HEK293 (cell line): ENCODE data around the gene GABRB2.
A peak's percentile ranks its signal among the peaks of the same experiment; 100 is the strongest.

Experiments
- CTCF ChIA-PET: fragments of 350-600 bp; formaldehyde crosslinking; extraction: SDS; loops from one replicate; lab custom pipeline; 2021; ENCODE audit warnings: antibody characterized with exemption; lab: Yijun Ruan, JAX
- POLR2A ChIA-PET: fragments of 300-600 bp; formaldehyde crosslinking; extraction: SDS; loops from one replicate; lab custom pipeline; 2020; ENCODE audit warnings: antibody characterized with exemption, inconsistent platforms; lab: Yijun Ruan, JAX
- H3K27ac ChIP-seq: fragments of 200-500 bp; sonication (Bioruptor generic); 2 replicates; pipeline ENCODE4 v1.5.1; 2014; ENCODE audit warnings: low read depth, low read length, control low read depth, inconsistent platforms; ENCODE audit errors: extremely low read depth
- H3K36me3 ChIP-seq, 2 experiments: fragments of 200-500 bp in 1 of 2; sonication (Bioruptor generic) in 1 of 2; 1 replicate in 1 of 2; 2 replicates in 1 of 2; pipeline ENCODE4 v1.5.1; 2014 to 2017; ENCODE audit warnings: inconsistent platforms in 2 of 2, low read length in 2 of 2; ENCODE audit not compliant: control insufficient read depth in 2 of 2, insufficient read depth in 1 of 2
- H3K4me1 ChIP-seq: fragments of 200-500 bp; sonication (Bioruptor generic); 2 replicates; pipeline ENCODE4 v1.5.1; 2014; ENCODE audit warnings: mild to moderate bottlenecking, low read length, inconsistent platforms; ENCODE audit not compliant: control insufficient read depth, insufficient read depth
- H3K4me3 ChIP-seq: 2 replicates; pipeline ENCODE4 v1.5.1; 2011; ENCODE audit warnings: low read depth, mild to moderate bottlenecking, control low read depth, low read length, moderate library complexity
- H3K9me3 ChIP-seq: fragments of 200-500 bp; sonication (Bioruptor generic); 2 replicates; pipeline ENCODE4 v1.5.1; 2014; ENCODE audit warnings: low read depth, low read length, inconsistent platforms; ENCODE audit not compliant: control insufficient read depth, insufficient read depth
- BCL11B ChIP-seq: fragments of 450-650 bp; formaldehyde crosslinking; IDR thresholded peaks from 2 replicates; pipeline ENCODE4 v1.5.1; 2016; ENCODE audit warnings: low read depth, missing biosample characterization, missing genetic modification characterization
- EGR2 ChIP-seq: fragments of 450-650 bp; formaldehyde crosslinking; IDR thresholded peaks from 2 replicates; pipeline ENCODE4 v1.5.1; 2016; ENCODE audit warnings: low read depth, missing biosample characterization, missing genetic modification characterization
- GLIS1 ChIP-seq: fragments of 450-650 bp; formaldehyde crosslinking; IDR thresholded peaks from 2 replicates; pipeline ENCODE4 v1.5.1; 2016; ENCODE audit warnings: missing biosample characterization, missing genetic modification characterization
- PRDM1 ChIP-seq: fragments of 450-650 bp; formaldehyde crosslinking; IDR thresholded peaks from 2 replicates; pipeline ENCODE4; 2016; ENCODE audit warnings: missing biosample characterization, missing genetic modification characterization
- SALL2 ChIP-seq: fragments of 450-650 bp; formaldehyde crosslinking; IDR thresholded peaks from 2 replicates; pipeline ENCODE4 v1.5.0; 2017; ENCODE audit warnings: missing biosample characterization, mild to moderate bottlenecking, missing genetic modification characterization, borderline replicate concordance
- SCRT1 ChIP-seq: fragments of 450-650 bp; formaldehyde crosslinking; IDR thresholded peaks from 2 replicates; pipeline ENCODE4 v1.5.1; 2016; ENCODE audit warnings: missing biosample characterization, missing genetic modification characterization, borderline replicate concordance
- TCF7L2 ChIP-seq: IDR thresholded peaks from 2 replicates; pipeline ENCODE4 v1.6.1; 2011; ENCODE audit warnings: low read depth, mild to moderate bottlenecking, inconsistent platforms, low read length, moderate library complexity, borderline replicate concordance
- WT1 ChIP-seq: fragments of 450-650 bp; formaldehyde crosslinking; IDR thresholded peaks from 2 replicates; pipeline ENCODE4 v1.5.1; 2016; ENCODE audit warnings: missing biosample characterization, missing genetic modification characterization
- YY2 ChIP-seq: fragments of 450-650 bp; formaldehyde crosslinking; IDR thresholded peaks from 2 replicates; pipeline ENCODE4 v1.5.1; 2016; ENCODE audit warnings: missing biosample characterization, missing genetic modification characterization
- ZNF121 ChIP-seq: fragments of 450-650 bp; formaldehyde crosslinking; IDR thresholded peaks from 2 replicates; pipeline ENCODE4 v1.5.1; 2016; ENCODE audit warnings: missing biosample characterization, missing genetic modification characterization
- ZNF138 ChIP-seq: fragments of 450-650 bp; formaldehyde crosslinking; IDR thresholded peaks from 2 replicates; pipeline ENCODE4 v1.5.1; 2016; ENCODE audit warnings: missing biosample characterization, missing genetic modification characterization, borderline replicate concordance
- ZNF146 ChIP-seq: fragments of 450-650 bp; formaldehyde crosslinking; IDR thresholded peaks from 2 replicates; pipeline ENCODE4 v1.5.1; 2016; ENCODE audit warnings: missing biosample characterization, missing genetic modification characterization
- ZNF211 ChIP-seq: fragments of 450-650 bp; formaldehyde crosslinking; IDR thresholded peaks from 2 replicates; pipeline ENCODE4 v1.5.1; 2016; ENCODE audit warnings: low read depth, missing biosample characterization, missing genetic modification characterization
- ZNF221 ChIP-seq: fragments of 450-650 bp; formaldehyde crosslinking; IDR thresholded peaks from 2 replicates; pipeline ENCODE4 v1.5.1; 2017; ENCODE audit warnings: missing biosample characterization, missing genetic modification characterization, borderline replicate concordance
- ZNF239 ChIP-seq: fragments of 450-650 bp; formaldehyde crosslinking; IDR thresholded peaks from 2 replicates; pipeline ENCODE4 v1.5.1; 2016; ENCODE audit warnings: missing biosample characterization, missing genetic modification characterization
- ZNF26 ChIP-seq: fragments of 450-650 bp; formaldehyde crosslinking; IDR thresholded peaks from 2 replicates; pipeline ENCODE4 v1.5.1; 2016; ENCODE audit warnings: missing biosample characterization, missing genetic modification characterization
- ZNF280D ChIP-seq: fragments of 450-650 bp; formaldehyde crosslinking; IDR thresholded peaks from 2 replicates; pipeline ENCODE4 v1.5.1; 2016; ENCODE audit warnings: missing biosample characterization, missing genetic modification characterization
- ZNF366 ChIP-seq: fragments of 450-650 bp; formaldehyde crosslinking; conservative IDR thresholded peaks from 2 replicates; pipeline ENCODE4 v1.5.1; 2016; ENCODE audit warnings: missing biosample characterization, missing genetic modification characterization
- ZNF398 ChIP-seq: fragments of 450-650 bp; formaldehyde crosslinking; IDR thresholded peaks from 2 replicates; pipeline ENCODE4 v1.5.1; 2017; ENCODE audit warnings: missing biosample characterization, missing genetic modification characterization
- ZNF521 ChIP-seq: fragments of 450-650 bp; formaldehyde crosslinking; IDR thresholded peaks from 2 replicates; pipeline ENCODE4 v1.5.1; 2017; ENCODE audit warnings: missing biosample characterization, mild to moderate bottlenecking, missing genetic modification characterization
- ZNF558 ChIP-seq: fragments of 450-650 bp; formaldehyde crosslinking; IDR thresholded peaks from 2 replicates; pipeline ENCODE4 v1.5.1; 2016; ENCODE audit warnings: missing biosample characterization, missing genetic modification characterization
- ZNF704 ChIP-seq: fragments of 450-650 bp; formaldehyde crosslinking; IDR thresholded peaks from 2 replicates; pipeline ENCODE4 v1.5.1; 2016; ENCODE audit warnings: missing biosample characterization, missing genetic modification characterization
- ZNF776 ChIP-seq: fragments of 450-650 bp; formaldehyde crosslinking; IDR thresholded peaks from 2 replicates; pipeline ENCODE4 v1.5.0; 2017; ENCODE audit warnings: missing biosample characterization, missing genetic modification characterization, borderline replicate concordance
- ZSCAN30 ChIP-seq: fragments of 450-650 bp; IDR thresholded peaks from 2 replicates; pipeline ENCODE4 v1.5.1; 2018; ENCODE audit warnings: missing biosample characterization, mild to moderate bottlenecking, missing genetic modification characterization, moderate library complexity

The GABRB2 gene

DNA sequence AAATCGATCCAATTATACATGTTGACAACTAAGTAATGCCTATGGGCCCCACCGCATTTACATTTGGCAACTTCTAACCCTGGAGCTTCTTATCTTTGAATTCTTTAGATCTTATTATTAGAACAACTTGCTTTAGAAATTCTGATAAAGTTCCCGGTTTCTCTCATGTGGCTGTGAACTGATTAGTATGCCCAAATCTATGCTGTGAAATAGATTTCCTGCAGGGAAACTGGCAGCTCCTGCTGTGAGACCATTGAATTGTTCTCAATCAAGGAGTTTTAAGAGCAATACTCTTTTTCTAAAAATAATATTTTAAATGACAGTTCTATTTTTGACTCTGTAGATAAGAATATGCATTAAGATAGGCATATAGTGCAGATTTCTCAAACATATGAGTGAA is 177.5 kb downstream of the GABRB2 start:
- no peaks in the 10 kb centered on the region for H3K9me3 ChIP-seq
- H3K36me3 ChIP-seq: no peaks in the 10 kb centered on the region
- POLR2A ChIA-PET: no interaction called here
- no peak overlapping the region for H3K27ac ChIP-seq
- CTCF ChIA-PET: no interaction called here
- TF ChIP-seq ZNF138 (tag by site-specific recombination): no peak
- peak; percentile 42; the same call in 1 of the 2 replicates for TF ChIP-seq TCF7L2
- H3K4me1 ChIP-seq: no peaks in the 10 kb centered on the region
- no peak overlapping the region for H3K4me3 ChIP-seq

- TF ChIP-seq ZNF221 (no peak), ZNF521 (no peak), ZNF211 (tag by site-specific recombination) (no peak), EGR2 (peak; percentile 50; the same call in 1 of the 2 replicates)
- H3K36me3 ChIP-seq: no peaks in the 10 kb centered on the region
- CTCF ChIA-PET: no interaction called here
- H3K4me3 ChIP-seq: no peak overlapping the region
- no peaks in the 10 kb centered on the region for H3K4me1 ChIP-seq
- H3K27ac ChIP-seq: no peak overlapping the region
- H3K9me3 ChIP-seq: no peaks in the 10 kb centered on the region
- POLR2A ChIA-PET: no interaction called here
These were observed 188.1 kb downstream of the GABRB2 start for GRCh38 chr5:161358446-161358845.

GRCh38 chr5:161344234-161344633 is 202.3 kb downstream of the GABRB2 start:
- ChIA-PET CTCF (no interaction called here), POLR2A (no interaction called here)
- no peaks in the 10 kb centered on the region for H3K9me3 ChIP-seq
- H3K27ac ChIP-seq: no peak overlapping the region
- H3K36me3 ChIP-seq: no peaks in the 10 kb centered on the region
- TF ChIP-seq ZNF121 (tag by site-specific recombination) (no peak), SCRT1 (tag by site-specific recombination) (no peak), ZNF26 (tag by site-specific recombination) (no peak), ZNF146 (tag by site-specific recombination) (no peak), YY2 (tag by site-specific recombination) (no peak), GLIS1 (no peak), BCL11B (tag by site-specific recombination) (no peak), ZNF366 (tag by site-specific recombination) (no peak), WT1 (no peak), PRDM1 (tag by site-specific recombination) (no peak), SALL2 (no peak), ZNF398 (no peak), ZNF776 (no peak), ZNF239 (tag by site-specific recombination) (no peak), ZNF704 (tag by site-specific recombination) (no peak), ZSCAN30 (tag by site-specific recombination) (no peak), ZNF280D (tag by site-specific recombination) (no peak), ZNF558 (tag by site-specific recombination) (no peak)
- no peaks in the 10 kb centered on the region for H3K4me1 ChIP-seq
- H3K4me3 ChIP-seq: no peak overlapping the region
